ENCODE results near the gene MSL1. TPM values are rescaled to one million over a fixed set of nuclear protein-coding genes. Genes with fewer than 3 reads are reported as not detected.

The MSL1 gene
- total and polyA plus RNA-seq, 2 of the 13 experiments (the other 11 are each of a cell fraction or from before 2014, with no cell fraction given): 63.8 to 88.5 TPM

DNA sequence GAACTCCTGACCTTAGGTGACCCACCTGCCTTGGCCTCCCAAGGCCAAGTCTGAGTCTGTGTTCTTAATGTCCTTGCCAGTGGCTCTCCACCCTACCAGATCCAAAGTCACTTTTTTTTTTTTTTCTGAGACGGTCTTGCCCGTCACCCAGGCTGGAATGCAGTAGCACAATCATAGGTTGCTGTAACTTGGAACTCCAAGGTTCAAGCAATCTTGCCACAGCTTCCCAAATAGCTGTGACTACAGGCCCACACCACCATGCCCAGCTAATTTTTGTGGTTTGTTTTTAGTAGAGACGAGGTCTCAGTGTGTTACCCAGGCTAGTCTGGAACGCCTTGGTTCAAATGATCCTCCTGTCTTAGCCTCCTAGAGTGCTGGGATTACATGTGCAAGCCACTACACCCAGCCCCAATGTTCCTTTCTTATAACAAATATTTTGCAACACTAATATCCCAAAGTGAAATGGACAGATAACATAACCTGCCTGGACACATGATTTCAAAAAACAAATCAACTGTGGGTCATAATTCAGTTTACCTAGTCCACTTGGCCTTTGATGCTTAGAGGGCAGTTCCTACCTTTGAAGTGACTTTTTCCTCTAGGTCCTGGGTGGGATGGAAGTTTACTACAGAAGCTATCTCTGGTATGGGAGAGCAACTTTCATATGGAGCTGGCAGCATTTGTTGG, 51.5 kb downstream of the MSL1 start (continued):
- peak; percentile 61 for TF ChIP-seq TCF7L2 (IDR thresholded peaks at IDR 0.05; ENCODE audit: low read depth, low read length)
- TF ChIP-seq, protein P1, sequence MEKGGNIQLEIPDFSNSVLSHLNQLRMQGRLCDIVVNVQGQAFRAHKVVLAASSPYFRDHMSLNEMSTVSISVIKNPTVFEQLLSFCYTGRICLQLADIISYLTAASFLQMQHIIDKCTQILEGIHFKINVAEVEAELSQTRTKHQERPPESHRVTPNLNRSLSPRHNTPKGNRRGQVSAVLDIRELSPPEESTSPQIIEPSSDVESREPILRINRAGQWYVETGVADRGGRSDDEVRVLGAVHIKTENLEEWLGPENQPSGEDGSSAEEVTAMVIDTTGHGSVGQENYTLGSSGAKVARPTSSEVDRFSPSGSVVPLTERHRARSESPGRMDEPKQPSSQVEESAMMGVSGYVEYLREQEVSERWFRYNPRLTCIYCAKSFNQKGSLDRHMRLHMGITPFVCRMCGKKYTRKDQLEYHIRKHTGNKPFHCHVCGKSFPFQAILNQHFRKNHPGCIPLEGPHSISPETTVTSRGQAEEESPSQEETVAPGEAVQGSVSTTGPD (CRISPR knock-in tag; IDR thresholded peaks at IDR 0.05): no peak
- no peak for TF ChIP-seq NBN (conservative IDR thresholded peaks at IDR 0.05)
- no peak for TF ChIP-seq ETV6 (CRISPR knock-in tag; conservative IDR thresholded peaks at IDR 0.05)
- no peak for TF ChIP-seq FOXA1 (IDR thresholded peaks at IDR 0.05)
- peak; percentile 76; the same call in 1 of the 2 replicates for TF ChIP-seq FOXA1 (CRISPR knock-in tag; IDR thresholded peaks at IDR 0.05)
- TF ChIP-seq ZKSCAN8 (CRISPR knock-in tag; IDR thresholded peaks at IDR 0.05; ENCODE audit: borderline replicate concordance): peak; percentile 49; the same call in 1 of the 2 replicates
- TF ChIP-seq ZNF367 (CRISPR knock-in tag; IDR thresholded peaks at IDR 0.05; ENCODE audit: borderline replicate concordance): no peak
- TF ChIP-seq ZNF317 (CRISPR knock-in tag; IDR thresholded peaks at IDR 0.05): no peak
- TF ChIP-seq ZNF343 (CRISPR knock-in tag; IDR thresholded peaks at IDR 0.05): no peak
- TF ChIP-seq SP4 (CRISPR knock-in tag; IDR thresholded peaks at IDR 0.05): no peak
- TF ChIP-seq ZSCAN21 (CRISPR knock-in tag; IDR thresholded peaks at IDR 0.05; ENCODE audit: borderline replicate concordance): no peak
- TF ChIP-seq STAG1 (CRISPR knock-in tag; IDR thresholded peaks at IDR 0.05): no peak
- peak; percentile 63; the same call in 1 of the 2 replicates for TF ChIP-seq ZNF816 (CRISPR knock-in tag; IDR thresholded peaks at IDR 0.05; ENCODE audit: borderline replicate concordance)
- TF ChIP-seq ZNF530 (CRISPR knock-in tag; IDR thresholded peaks at IDR 0.05; ENCODE audit: low read depth): no peak
- no peak for TF ChIP-seq POLR2AphosphoS5 (IDR thresholded peaks at IDR 0.05; ENCODE audit: low read depth, low read length)
- no peak for TF ChIP-seq GMEB1 (CRISPR knock-in tag; IDR thresholded peaks at IDR 0.05; ENCODE audit: borderline replicate concordance)
- TF ChIP-seq ZNF441 (CRISPR knock-in tag; IDR thresholded peaks at IDR 0.05; ENCODE audit: borderline replicate concordance): no peak; the same call in 1 of the 2 replicates
- TF ChIP-seq PAWR (CRISPR knock-in tag; IDR thresholded peaks at IDR 0.05; ENCODE audit: borderline replicate concordance): no peak
- TF ChIP-seq SIX4 (CRISPR knock-in tag; IDR thresholded peaks at IDR 0.05): peak; percentile 54; the same call in 1 of the 2 replicates
- no peak for TF ChIP-seq CENPX (CRISPR knock-in tag; IDR thresholded peaks at IDR 0.05)
- no peak for TF ChIP-seq ZNF773 (CRISPR knock-in tag; IDR thresholded peaks at IDR 0.05; ENCODE audit: borderline replicate concordance)
- no peak for TF ChIP-seq CENPT (CRISPR knock-in tag; IDR thresholded peaks at IDR 0.05; ENCODE audit: low read depth)
- TF ChIP-seq NR2F2 (IDR thresholded peaks at IDR 0.05; ENCODE audit: borderline replicate concordance, low read depth): peak; percentile 89
- no peak for TF ChIP-seq SMAD1 (CRISPR knock-in tag; IDR thresholded peaks at IDR 0.05; ENCODE audit: borderline replicate concordance, low read depth)
- TF ChIP-seq, protein P2, sequence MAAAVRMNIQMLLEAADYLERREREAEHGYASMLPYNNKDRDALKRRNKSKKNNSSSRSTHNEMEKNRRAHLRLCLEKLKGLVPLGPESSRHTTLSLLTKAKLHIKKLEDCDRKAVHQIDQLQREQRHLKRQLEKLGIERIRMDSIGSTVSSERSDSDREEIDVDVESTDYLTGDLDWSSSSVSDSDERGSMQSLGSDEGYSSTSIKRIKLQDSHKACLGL (CRISPR knock-in tag; IDR thresholded peaks at IDR 0.05): no peak
- TF ChIP-seq ZUFSP (CRISPR knock-in tag; IDR thresholded peaks at IDR 0.05; ENCODE audit: borderline replicate concordance): no peak
- no peak for TF ChIP-seq ZNF263 (CRISPR knock-in tag; IDR thresholded peaks at IDR 0.05)
